Stimulated activated CD8-positive, alpha-beta memory T cell treated with anti-CD3 and anti-CD28 coated beads, Interleukin-7, amount 100 ng/mL, for 1 hour (primary cell): Measurements from ENCODE around the gene UVSSA.
"Not testable (repeated sequence)": the region's sequence is repeated elsewhere in the genome, so short reads cannot be mapped to it uniquely, and the experiment has no call there.

ENCODE experiments used
- DNase-seq, 2 donors: peaks; one replicate each; pipeline ENCODE4 v3.0.0-alpha.2; 2020; ENCODE audit warnings: low read depth in 2 of 2

UVSSA gene

DNA sequence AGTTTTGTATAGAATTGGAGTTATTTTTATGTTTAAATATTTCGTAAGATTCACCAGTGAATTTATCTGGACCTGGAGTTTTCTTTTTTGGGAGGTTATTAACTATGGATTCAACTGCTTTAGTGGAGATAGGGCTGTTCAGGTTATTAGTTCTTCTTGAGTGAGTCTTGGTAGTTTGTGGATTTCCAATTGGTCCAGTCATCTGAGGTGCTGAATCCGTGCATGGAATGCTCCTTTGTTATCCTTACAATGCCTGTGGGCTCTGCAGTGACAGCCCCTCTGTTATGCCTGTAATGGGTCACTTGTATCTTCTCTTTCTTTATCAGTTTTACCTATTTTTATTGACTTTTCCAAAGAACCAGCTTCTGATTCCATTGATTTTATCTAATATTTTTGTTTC lies 74.6 kb downstream of the UVSSA start:
- DNase-seq: no peak

DNA sequence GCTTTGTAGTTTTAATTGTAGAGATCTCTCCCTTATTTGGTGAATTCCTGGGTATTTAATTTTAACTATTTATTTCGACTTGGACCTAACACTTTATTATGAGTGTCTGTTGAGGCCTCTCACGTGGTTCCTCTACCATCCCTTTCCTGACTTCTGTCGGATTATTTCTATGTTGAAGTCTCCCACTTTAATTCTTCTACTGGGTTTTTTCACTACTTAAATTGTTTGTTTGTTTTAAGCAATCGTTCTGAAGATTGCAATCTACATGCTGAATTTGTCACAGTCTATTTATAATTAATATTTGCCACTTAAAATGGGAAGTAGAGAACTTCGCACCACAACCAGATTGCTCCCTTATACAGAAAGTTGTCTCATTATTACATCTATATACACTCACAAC lies 80.0 kb downstream of the UVSSA start:
- no peak for DNase-seq

DNA sequence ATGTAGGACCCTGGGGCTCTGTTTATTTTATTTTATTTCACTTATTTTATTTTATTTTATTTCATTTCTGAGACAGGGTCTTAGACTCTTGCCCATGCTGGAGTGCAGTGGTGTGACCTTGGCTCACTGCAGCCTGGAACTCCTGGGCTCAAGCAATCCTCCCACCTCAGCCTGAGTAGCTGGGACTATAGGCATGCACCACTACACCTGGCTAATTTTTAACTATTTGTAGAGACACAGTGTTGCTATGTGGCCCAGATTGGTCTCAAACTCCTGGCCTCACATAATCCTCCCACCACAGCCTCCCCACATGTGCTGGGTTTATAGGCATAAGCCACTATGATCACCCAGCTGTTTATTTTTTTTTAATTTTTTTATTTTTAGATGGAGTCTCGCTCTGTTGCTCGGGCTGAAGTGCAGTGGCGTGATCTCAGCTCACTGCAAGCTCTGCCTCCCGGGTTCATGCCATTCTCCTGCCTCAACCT lies 96.7 kb downstream of the UVSSA start:
- not testable (repeated sequence) for DNase-seq
